ENCODE data around the gene RUFY3.

GRCh38 chr4:70788733-70789132, 67.0 kb downstream of the RUFY3 start:
- TF ChIP-seq, protein P1, sequence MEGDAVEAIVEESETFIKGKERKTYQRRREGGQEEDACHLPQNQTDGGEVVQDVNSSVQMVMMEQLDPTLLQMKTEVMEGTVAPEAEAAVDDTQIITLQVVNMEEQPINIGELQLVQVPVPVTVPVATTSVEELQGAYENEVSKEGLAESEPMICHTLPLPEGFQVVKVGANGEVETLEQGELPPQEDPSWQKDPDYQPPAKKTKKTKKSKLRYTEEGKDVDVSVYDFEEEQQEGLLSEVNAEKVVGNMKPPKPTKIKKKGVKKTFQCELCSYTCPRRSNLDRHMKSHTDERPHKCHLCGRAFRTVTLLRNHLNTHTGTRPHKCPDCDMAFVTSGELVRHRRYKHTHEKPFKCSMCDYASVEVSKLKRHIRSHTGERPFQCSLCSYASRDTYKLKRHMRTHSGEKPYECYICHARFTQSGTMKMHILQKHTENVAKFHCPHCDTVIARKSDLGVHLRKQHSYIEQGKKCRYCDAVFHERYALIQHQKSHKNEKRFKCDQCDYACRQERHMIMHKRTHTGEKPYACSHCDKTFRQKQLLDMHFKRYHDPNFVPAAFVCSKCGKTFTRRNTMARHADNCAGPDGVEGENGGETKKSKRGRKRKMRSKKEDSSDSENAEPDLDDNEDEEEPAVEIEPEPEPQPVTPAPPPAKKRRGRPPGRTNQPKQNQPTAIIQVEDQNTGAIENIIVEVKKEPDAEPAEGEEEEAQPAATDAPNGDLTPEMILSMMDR (conservative IDR thresholded peaks at IDR 0.05), result no peak
- TF ChIP-seq ZFX (IDR thresholded peaks at IDR 0.05), result no peak
